NCI-H345 (cell line): ENCODE measurements around the gene GIT2.
A peak's percentile ranks its signal among the peaks of the same experiment; 100 is the strongest.
"Not testable (repeated sequence)": the region's sequence is repeated elsewhere in the genome, so short reads cannot be mapped to it uniquely, and the experiment has no call there.

Source experiments
- DNase-seq: peaks from one replicate; lab custom pipeline; 2025; lab: John Stamatoyannopoulos, UW

GIT2 gene

GRCh38 chr12:109891731-109892130, 104.4 kb downstream of the GIT2 start:
- DNase-seq, result not testable (repeated sequence)

- DNase-seq, result no peak
These were observed 105.5 kb downstream of the GIT2 start for GRCh38 chr12:109890620-109891170.

- no peak for DNase-seq
These were observed 107.8 kb downstream of the GIT2 start for GRCh38 chr12:109888179-109889020.

- no peak for DNase-seq
These were observed 110.6 kb downstream of the GIT2 start for GRCh38 chr12:109885616-109886015.

- DNase-seq, result no peak
These were observed 112.7 kb downstream of the GIT2 start for GRCh38 chr12:109883461-109883860.

- DNase-seq, result no peak
These were observed 114.4 kb downstream of the GIT2 start for GRCh38 chr12:109881752-109882151.

- DNase-seq, result no peak
These were observed 115.2 kb downstream of the GIT2 start for GRCh38 chr12:109880938-109881337.

GRCh38 chr12:109880043-109880931, 115.9 kb downstream of the GIT2 start, which contains the start of gene GLTP:
GLTP (minus strand) TSS chr12:109880541; CDS start chr12:109880374, 167 bp downstream.
- DNase-seq, result peak; percentile 93
